SK-N-SH treated with all-trans-retinoic acid at 6 μM for 48 hours (cell line): Measurements from ENCODE around the gene TEAD1.

Source experiments
- ATAC-seq: fragments of 200-7000 bp; cut with Tn5 transposase; 3 replicates; pipeline ENCODE4 v1.9.1; 2020; ENCODE audit warnings: mild to moderate bottlenecking, moderate library complexity
- ARNTL ChIP-seq: fragments of 450-650 bp; formaldehyde crosslinking; IDR thresholded peaks from 2 replicates; pipeline ENCODE4 v1.5.0; 2020; ENCODE audit warnings: low read depth, mild to moderate bottlenecking, moderate library complexity, borderline replicate concordance
- BACH2 ChIP-seq: fragments of 250-450 bp; sonication (Bioruptor Pico); IDR thresholded peaks from 2 replicates; pipeline ENCODE4 v1.9.0; 2021; ENCODE audit warnings: mild to moderate bottlenecking, borderline replicate concordance
- CSDC2 ChIP-seq: fragments of 250-450 bp; sonication (Bioruptor Pico); IDR thresholded peaks from 2 replicates; pipeline ENCODE4 v1.5.0; 2020; ENCODE audit warnings: mild to moderate bottlenecking, moderate library complexity
- ESRRG ChIP-seq: fragments of 250-450 bp; sonication (Bioruptor Pico); IDR thresholded peaks from 2 replicates; pipeline ENCODE4 v1.6.1; 2021; ENCODE audit warnings: mild to moderate bottlenecking
- GLIS3 ChIP-seq: fragments of 250-450 bp; sonication (Bioruptor Pico); IDR thresholded peaks from 2 replicates; pipeline ENCODE4 v1.5.0; 2020; ENCODE audit warnings: mild to moderate bottlenecking, moderate library complexity
- OSR1 ChIP-seq: fragments of 250-450 bp; sonication (Bioruptor Pico); IDR thresholded peaks from 2 replicates; pipeline ENCODE4 v1.8.0; 2022; ENCODE audit warnings: moderate library complexity, mild to moderate bottlenecking, inconsistent platforms
- PPARA ChIP-seq: fragments of 250-450 bp; sonication (Bioruptor Pico); IDR thresholded peaks from 2 replicates; pipeline ENCODE4 v1.5.0; 2020; ENCODE audit warnings: mild to moderate bottlenecking, borderline replicate concordance
- RARB ChIP-seq: fragments of 250-450 bp; sonication (Bioruptor Pico); IDR thresholded peaks from 2 replicates; pipeline ENCODE4 v1.8.0; 2021; ENCODE audit warnings: mild to moderate bottlenecking, moderate library complexity
- SNAI2 ChIP-seq: fragments of 250-450 bp; sonication (Bioruptor Pico); IDR thresholded peaks from 2 replicates; pipeline ENCODE4 v1.5.0; 2020; ENCODE audit warnings: mild to moderate bottlenecking, moderate library complexity
- TCF4 ChIP-seq: fragments of 250-450 bp; sonication (Bioruptor Pico); IDR thresholded peaks from 2 replicates; pipeline ENCODE4 v1.8.0; 2021; ENCODE audit warnings: mild to moderate bottlenecking, moderate library complexity, borderline replicate concordance
- TOX ChIP-seq: fragments of 250-450 bp; sonication (Bioruptor Pico); IDR thresholded peaks from 2 replicates; pipeline ENCODE4 v1.8.0; 2021; ENCODE audit warnings: mild to moderate bottlenecking, moderate library complexity, borderline replicate concordance
- ZC3H10 ChIP-seq: fragments of 250-450 bp; sonication (Bioruptor Pico); IDR thresholded peaks from 2 replicates; pipeline ENCODE4 v1.5.1; 2021; ENCODE audit warnings: mild to moderate bottlenecking, moderate library complexity
- ZFP30 ChIP-seq: fragments of 450-650 bp; formaldehyde crosslinking; IDR thresholded peaks from 2 replicates; pipeline ENCODE4 v1.5.0; 2022; ENCODE audit warnings: mild to moderate bottlenecking, moderate library complexity
- ZNF565 ChIP-seq: fragments of 450-650 bp; formaldehyde crosslinking; conservative IDR thresholded peaks from 2 replicates; pipeline ENCODE4 v1.5.0; 2020; ENCODE audit warnings: low read depth, mild to moderate bottlenecking, moderate library complexity
- ZNF70 ChIP-seq: fragments of 450-650 bp; formaldehyde crosslinking; IDR thresholded peaks from 2 replicates; pipeline ENCODE4 v1.5.0; 2020; ENCODE audit warnings: mild to moderate bottlenecking, moderate library complexity
- ZNF8 ChIP-seq: fragments of 450-650 bp; formaldehyde crosslinking; IDR thresholded peaks from 2 replicates; pipeline ENCODE4 v1.5.0; 2020; ENCODE audit warnings: mild to moderate bottlenecking, moderate library complexity
- TF ChIP-seq, protein P1 (sequence below): fragments of 250-450 bp; sonication (Bioruptor Pico); IDR thresholded peaks from 2 replicates; pipeline ENCODE4 v1.5.1; 2021; ENCODE audit warnings: mild to moderate bottlenecking, moderate library complexity
- TF ChIP-seq, protein P2 (sequence below): fragments of 250-450 bp; sonication (Bioruptor Pico); IDR thresholded peaks from 2 replicates; pipeline ENCODE4 v1.5.1; 2020; ENCODE audit warnings: low read depth, mild to moderate bottlenecking, moderate library complexity
- TF ChIP-seq, protein P3 (sequence below): fragments of 250-450 bp; sonication (Bioruptor Pico); IDR thresholded peaks from 2 replicates; pipeline ENCODE4 v1.5.0; 2020; ENCODE audit warnings: mild to moderate bottlenecking, moderate library complexity
- TF ChIP-seq, protein P4 (sequence below): fragments of 250-450 bp; sonication (Bioruptor Pico); IDR thresholded peaks from 2 replicates; pipeline ENCODE4 v1.8.0; 2021; ENCODE audit warnings: low read depth, mild to moderate bottlenecking, moderate library complexity, borderline replicate concordance
- TF ChIP-seq, protein P5 (sequence below): fragments of 250-450 bp; sonication (Bioruptor Pico); IDR thresholded peaks from 2 replicates; pipeline ENCODE4 v1.8.0; 2020; ENCODE audit warnings: mild to moderate bottlenecking, moderate library complexity, borderline replicate concordance

TEAD1 gene

DNA sequence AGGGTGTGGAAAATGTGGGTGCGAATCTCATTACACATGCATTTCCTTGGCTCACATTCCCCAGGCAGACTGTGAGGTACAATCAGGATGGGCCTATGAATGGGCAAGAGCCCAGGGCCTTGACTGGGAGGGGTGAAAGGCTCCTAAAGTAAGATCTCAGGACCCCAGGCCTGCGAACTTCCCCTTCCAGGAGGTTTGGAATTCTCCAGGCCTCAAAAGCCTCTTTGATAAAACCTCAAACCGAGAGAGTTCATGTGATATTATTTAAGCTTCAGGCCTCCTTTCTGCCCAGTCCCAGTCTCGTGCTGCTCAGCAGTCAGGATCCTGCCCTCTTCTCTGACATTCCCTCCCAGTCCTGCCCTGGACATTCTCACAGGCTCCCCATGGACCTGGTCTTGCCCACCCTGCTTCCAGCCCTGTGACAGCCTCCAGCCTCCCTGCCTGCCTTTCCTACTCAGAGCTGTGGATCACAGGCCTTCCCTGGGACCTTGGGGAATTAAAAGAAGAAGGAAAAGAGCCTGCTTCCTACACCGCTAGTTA, 37.3 kb upstream of the TEAD1 start (continued):
- TF ChIP-seq, protein P1, sequence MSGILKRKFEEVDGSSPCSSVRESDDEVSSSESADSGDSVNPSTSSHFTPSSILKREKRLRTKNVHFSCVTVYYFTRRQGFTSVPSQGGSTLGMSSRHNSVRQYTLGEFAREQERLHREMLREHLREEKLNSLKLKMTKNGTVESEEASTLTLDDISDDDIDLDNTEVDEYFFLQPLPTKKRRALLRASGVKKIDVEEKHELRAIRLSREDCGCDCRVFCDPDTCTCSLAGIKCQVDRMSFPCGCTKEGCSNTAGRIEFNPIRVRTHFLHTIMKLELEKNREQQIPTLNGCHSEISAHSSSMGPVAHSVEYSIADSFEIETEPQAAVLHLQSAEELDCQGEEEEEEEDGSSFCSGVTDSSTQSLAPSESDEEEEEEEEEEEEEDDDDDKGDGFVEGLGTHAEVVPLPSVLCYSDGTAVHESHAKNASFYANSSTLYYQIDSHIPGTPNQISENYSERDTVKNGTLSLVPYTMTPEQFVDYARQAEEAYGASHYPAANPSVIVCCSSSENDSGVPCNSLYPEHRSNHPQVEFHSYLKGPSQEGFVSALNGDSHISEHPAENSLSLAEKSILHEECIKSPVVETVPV = no peak
- TF ChIP-seq ESRRG (no peak), ZFP30 (CRISPR knock-in tag) (no peak), ZNF8 (no peak)
- TF ChIP-seq, protein P2, sequence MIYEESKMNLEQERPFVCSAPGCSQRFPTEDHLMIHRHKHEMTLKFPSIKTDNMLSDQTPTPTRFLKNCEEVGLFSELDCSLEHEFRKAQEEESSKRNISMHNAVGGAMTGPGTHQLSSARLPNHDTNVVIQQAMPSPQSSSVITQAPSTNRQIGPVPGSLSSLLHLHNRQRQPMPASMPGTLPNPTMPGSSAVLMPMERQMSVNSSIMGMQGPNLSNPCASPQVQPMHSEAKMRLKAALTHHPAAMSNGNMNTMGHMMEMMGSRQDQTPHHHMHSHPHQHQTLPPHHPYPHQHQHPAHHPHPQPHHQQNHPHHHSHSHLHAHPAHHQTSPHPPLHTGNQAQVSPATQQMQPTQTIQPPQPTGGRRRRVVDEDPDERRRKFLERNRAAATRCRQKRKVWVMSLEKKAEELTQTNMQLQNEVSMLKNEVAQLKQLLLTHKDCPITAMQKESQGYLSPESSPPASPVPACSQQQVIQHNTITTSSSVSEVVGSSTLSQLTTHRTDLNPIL (CRISPR knock-in tag) = no peak

DNA sequence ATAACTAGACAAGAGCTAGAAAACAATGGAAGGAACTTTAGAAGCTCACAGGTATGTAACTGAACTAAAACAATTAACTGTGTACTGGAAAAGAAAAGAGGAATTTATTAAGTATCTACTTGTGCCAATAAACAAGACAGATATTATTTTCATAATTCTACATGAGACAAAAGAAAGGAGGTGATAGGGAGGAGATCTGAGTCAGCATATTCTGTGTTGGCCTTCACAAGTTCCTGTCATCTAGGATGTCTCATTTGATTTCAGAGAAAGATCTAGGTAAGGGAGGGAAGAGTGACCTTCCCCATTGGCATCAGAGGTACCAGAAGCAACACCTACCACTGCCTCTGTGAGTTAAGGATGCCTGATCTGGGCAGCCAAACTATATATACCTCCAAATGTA, 34.8 kb upstream of the TEAD1 start:
- TF ChIP-seq, protein P3, sequence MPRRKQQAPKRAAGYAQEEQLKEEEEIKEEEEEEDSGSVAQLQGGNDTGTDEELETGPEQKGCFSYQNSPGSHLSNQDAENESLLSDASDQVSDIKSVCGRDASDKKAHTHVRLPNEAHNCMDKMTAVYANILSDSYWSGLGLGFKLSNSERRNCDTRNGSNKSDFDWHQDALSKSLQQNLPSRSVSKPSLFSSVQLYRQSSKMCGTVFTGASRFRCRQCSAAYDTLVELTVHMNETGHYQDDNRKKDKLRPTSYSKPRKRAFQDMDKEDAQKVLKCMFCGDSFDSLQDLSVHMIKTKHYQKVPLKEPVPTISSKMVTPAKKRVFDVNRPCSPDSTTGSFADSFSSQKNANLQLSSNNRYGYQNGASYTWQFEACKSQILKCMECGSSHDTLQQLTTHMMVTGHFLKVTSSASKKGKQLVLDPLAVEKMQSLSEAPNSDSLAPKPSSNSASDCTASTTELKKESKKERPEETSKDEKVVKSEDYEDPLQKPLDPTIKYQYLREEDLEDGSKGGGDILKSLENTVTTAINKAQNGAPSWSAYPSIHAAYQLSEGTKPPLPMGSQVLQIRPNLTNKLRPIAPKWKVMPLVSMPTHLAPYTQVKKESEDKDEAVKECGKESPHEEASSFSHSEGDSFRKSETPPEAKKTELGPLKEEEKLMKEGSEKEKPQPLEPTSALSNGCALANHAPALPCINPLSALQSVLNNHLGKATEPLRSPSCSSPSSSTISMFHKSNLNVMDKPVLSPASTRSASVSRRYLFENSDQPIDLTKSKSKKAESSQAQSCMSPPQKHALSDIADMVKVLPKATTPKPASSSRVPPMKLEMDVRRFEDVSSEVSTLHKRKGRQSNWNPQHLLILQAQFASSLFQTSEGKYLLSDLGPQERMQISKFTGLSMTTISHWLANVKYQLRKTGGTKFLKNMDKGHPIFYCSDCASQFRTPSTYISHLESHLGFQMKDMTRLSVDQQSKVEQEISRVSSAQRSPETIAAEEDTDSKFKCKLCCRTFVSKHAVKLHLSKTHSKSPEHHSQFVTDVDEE (CRISPR knock-in tag) = no peak
- TF ChIP-seq BACH2 (CRISPR knock-in tag) (no peak), RARB (no peak), ZC3H10 (no peak), CSDC2 (CRISPR knock-in tag) (no peak), SNAI2 (CRISPR knock-in tag) (no peak), ZNF70 (CRISPR knock-in tag) (no peak), ZNF565 (CRISPR knock-in tag) (no peak), ARNTL (CRISPR knock-in tag) (no peak), PPARA (CRISPR knock-in tag) (no peak), GLIS3 (CRISPR knock-in tag) (no peak), ZNF8 (no peak), TCF4 (CRISPR knock-in tag) (no peak), TOX (no peak), OSR1 (CRISPR knock-in tag) (no peak)
- TF ChIP-seq, protein P1 = no peak
- TF ChIP-seq, protein P4, sequence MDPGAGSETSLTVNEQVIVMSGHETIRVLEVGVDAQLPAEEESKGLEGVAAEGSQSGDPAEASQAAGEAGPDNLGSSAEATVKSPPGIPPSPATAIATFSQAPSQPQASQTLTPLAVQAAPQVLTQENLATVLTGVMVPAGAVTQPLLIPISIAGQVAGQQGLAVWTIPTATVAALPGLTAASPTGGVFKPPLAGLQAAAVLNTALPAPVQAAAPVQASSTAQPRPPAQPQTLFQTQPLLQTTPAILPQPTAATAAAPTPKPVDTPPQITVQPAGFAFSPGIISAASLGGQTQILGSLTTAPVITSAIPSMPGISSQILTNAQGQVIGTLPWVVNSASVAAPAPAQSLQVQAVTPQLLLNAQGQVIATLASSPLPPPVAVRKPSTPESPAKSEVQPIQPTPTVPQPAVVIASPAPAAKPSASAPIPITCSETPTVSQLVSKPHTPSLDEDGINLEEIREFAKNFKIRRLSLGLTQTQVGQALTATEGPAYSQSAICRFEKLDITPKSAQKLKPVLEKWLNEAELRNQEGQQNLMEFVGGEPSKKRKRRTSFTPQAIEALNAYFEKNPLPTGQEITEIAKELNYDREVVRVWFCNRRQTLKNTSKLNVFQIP = no peak
- TF ChIP-seq, protein P2 (CRISPR knock-in tag) = no peak
- TF ChIP-seq, protein P5, sequence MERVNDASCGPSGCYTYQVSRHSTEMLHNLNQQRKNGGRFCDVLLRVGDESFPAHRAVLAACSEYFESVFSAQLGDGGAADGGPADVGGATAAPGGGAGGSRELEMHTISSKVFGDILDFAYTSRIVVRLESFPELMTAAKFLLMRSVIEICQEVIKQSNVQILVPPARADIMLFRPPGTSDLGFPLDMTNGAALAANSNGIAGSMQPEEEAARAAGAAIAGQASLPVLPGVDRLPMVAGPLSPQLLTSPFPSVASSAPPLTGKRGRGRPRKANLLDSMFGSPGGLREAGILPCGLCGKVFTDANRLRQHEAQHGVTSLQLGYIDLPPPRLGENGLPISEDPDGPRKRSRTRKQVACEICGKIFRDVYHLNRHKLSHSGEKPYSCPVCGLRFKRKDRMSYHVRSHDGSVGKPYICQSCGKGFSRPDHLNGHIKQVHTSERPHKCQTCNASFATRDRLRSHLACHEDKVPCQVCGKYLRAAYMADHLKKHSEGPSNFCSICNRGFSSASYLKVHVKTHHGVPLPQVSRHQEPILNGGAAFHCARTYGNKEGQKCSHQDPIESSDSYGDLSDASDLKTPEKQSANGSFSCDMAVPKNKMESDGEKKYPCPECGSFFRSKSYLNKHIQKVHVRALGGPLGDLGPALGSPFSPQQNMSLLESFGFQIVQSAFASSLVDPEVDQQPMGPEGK = no peak
- TF ChIP-seq, all 23 proteins: peak for 0
- no peak for ATAC-seq
